Frontal cortex (tissue), 4 donors: ENCODE data around the gene KLK5. TPM values are rescaled to one million over a fixed set of nuclear protein-coding genes. Genes with fewer than 3 reads are reported as not detected.
"Not testable (repeated sequence)": the region's sequence is repeated elsewhere in the genome, so short reads cannot be mapped to it uniquely, and the experiment has no call there.

Experiments
- DNase-seq, 2 donors: peaks; one replicate each; pipeline ENCODE4 v3.0.0; 2012; ENCODE audit warnings: low spot score in 2 of 2
- FAIRE-seq: peaks from 2 replicates; lab custom pipeline; 2012; peaks lifted over from hg19 to GRCh38; lab: Jason Lieb, UNC
- total RNA-seq: library from RNA; depleted of rRNA; stranded (reverse); fragments of >200 nt; gene quantifications from one replicate; pipeline ENCODE4 v1.2.3, GENCODE V29; 2014
- donor health status: control.
- donor health status: control.
- donor health status: control.

Gene KLK5
- total RNA-seq, 1 donor from 2014 or later = not detected

- DNase-seq = no peak
- no peak for FAIRE-seq
Measured at GRCh38 chr19:50972795-50973376, 20.0 kb upstream of the KLK5 start.

- not testable (repeated sequence) for DNase-seq, FAIRE-seq
Measured at GRCh38 chr19:50969810-50970209, 17.0 kb upstream of the KLK5 start.

DNA sequence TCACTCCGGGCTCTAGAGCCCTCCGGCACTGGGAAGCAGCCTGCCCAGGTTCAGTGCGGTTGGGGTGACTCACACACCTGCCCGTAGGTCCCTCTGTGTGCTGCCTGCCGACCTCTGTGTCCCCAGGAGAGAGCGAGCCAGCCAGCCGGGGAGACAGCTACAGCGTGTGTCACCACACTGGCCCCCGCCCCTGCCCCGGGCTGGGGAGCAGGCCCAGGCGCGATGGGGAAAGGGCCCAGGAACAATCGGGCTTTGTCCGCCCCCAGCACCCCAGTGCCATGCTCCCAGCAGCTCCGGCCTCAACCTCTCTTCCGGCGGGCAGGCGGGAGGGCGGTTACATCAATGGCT is 16.5 kb upstream of the KLK5 start, which contains the start of gene KLK6:
Gene KLK6, minus strand, starts transcription at position 179 of the 348 bp plus-strand sequence. CDS start 1,487 bp downstream, outside the sequence.
- FAIRE-seq (no peak), DNase-seq (peak; percentile 62 to 68)

GRCh38 chr19:50968716-50969412 is 16.0 kb upstream of the KLK5 start:
- FAIRE-seq = no peak
- no peak for DNase-seq

DNA sequence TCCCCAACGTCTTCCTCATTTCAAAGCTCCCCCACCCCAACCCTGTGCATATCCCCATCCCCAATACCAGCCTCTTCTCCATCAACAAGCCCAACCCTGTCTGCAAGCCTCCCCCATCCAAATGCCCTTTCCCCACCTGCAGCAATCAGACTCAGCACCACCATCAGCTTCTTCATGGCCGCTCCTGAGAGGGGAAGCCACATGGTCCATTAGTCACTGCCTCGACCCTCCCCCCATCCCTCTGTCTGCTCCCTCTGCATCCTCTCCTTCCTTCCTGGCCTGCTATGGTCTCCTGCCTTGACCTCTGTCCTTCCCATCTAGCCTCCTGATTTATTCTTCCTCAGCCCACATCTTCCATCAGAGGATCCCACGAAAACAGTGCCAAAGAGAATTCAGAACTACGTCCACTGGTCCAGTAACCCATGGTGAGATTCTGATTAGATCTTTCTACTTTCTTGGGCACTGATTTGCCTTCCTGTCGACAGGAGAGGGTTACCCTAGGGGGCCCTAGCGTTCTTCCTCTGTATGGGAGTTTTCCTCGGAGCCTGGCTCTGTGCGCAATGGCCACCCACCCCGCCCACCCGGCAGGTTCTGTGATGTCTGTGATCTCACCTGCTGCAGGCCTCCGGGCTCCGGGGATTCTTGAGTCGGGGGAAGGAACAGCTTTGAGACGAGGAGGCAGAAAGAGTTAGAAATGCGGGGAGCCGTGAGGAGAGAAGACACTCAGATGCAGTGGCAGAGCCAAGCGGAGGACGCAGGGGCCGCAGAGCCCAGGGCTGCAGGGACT is 15.3 kb upstream of the KLK5 start:
- DNase-seq (no peak), FAIRE-seq (no peak)

DNA sequence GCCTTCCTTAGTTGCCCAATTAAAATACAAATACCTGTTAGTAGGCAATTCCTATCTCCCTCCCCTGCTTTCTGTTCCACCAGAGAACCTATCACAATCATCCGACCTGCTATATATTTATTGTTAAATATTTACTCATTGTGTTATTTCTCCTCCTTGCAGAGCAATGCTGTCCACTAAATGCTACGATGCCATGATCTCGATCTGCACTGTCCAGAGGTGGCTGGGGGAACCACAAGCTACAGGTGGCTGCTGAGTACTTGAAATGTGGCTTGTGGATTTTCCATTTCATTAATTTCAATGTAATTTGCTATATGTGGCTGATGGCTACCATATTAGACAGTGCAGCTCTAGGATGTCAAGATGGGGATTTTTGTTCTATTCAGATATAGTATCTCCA is 11.4 kb upstream of the KLK5 start:
- DNase-seq (no peak), FAIRE-seq (no peak)

GRCh38 chr19:50963381-50963780 is 10.5 kb upstream of the KLK5 start:
- no peak for FAIRE-seq
- no peak for DNase-seq

- no peak for FAIRE-seq
- DNase-seq = no peak
Measured at GRCh38 chr19:50962245-50962644, 9.4 kb upstream of the KLK5 start.

GRCh38 chr19:50959731-50960500 is 7.1 kb upstream of the KLK5 start:
- FAIRE-seq (no peak), DNase-seq (no peak)

- no peak for FAIRE-seq
Measured at GRCh38 chr19:50957587-50957986, 4.7 kb upstream of the KLK5 start.

DNA sequence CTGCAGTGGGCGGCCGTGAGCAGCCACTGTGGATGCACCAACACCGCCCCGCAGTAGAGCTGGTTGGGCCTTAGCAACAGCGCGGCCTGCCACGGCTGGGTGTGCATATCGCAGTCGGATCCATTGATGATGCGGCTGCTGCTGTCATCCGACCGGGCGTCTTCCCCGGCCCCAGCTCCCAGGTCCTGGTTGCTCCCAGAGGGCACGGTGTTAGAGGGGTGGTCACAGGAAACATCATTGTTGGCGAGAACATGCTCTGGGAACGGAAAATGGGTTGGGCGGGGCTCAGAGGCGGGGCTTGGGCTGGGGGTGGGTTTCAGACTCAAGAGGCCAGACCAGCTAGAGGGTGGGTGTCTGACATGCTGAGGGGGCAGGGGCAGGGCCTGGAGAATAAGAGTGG is 3.0 kb downstream of the KLK5 start:
- no peak for FAIRE-seq
- DNase-seq = no peak

More at GRCh38 chr19:50957587-50957986, 4.7 kb upstream of the KLK5 start:
- DNase-seq = no peak

GRCh38 chr19:50947123-50947522 is 5.7 kb downstream of the KLK5 start:
- no peak for DNase-seq
- no peak for FAIRE-seq

GRCh38 chr19:50944795-50945194 is 8.0 kb downstream of the KLK5 start:
- no peak for DNase-seq
- FAIRE-seq = no peak

DNA sequence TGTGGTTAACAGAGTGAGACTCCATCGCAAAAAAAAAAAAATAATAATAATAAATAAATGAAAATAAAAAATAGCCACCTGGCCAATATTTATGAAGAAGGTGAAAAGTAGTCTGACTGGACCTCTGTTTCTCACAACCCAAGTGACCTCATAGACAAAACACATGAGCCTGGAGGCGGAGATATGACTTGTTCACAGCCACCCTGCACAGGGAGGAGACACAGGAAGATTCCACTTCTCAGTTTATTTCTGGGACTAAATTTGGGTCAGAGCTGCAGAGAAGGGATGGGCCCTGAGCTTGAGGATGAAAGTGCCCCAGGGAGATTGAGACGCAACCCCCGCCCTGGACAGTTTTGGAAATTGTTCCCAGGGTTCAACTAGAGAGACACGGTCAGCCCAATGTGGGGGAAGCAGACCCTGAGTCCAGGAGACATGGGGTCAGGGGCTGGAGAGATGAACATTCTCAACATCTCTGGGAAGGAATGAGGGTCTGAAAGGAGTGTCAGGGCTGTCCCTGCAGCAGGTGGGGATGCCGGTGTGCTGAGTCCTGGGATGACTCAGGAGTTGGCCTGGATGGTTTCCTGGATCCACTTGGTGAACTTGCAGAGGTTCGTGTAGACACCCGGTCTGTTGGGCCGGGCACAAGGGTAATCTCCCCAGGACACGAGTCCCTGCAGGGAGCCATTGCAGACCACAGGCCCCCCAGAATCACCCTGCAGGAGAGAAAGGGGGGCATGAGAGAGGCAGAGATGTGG is 9.6 kb downstream of the KLK5 start:
- DNase-seq = no peak
- no peak for FAIRE-seq

DNA sequence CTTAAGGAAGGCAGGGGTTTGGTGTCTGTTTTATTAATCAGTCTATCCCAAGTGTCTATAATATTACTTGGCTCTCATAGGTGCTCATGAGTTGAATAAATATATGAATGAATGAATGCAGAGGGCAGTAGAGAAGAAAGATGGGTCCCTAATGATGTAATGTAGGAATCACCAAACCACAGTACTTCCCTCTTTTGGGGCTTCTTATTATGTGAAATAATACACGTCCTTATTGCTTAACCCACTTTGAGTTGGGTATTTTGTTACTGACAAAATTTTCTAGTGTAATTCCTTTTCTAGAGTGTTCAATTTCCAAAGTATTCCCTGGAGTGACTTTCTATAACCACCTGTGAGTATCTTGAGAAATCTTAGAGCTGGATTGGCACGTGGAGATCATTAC is 13.2 kb downstream of the KLK5 start:
- FAIRE-seq = no peak
- DNase-seq = no peak

- no peak for FAIRE-seq
- DNase-seq = no peak
Measured at GRCh38 chr19:50933640-50934039, 19.2 kb downstream of the KLK5 start.

GRCh38 chr19:50932690-50933083 is 20.2 kb downstream of the KLK5 start:
- DNase-seq (no peak), FAIRE-seq (no peak)

- no peak for FAIRE-seq
Measured at GRCh38 chr19:50932018-50932689, 20.7 kb downstream of the KLK5 start.

DNA sequence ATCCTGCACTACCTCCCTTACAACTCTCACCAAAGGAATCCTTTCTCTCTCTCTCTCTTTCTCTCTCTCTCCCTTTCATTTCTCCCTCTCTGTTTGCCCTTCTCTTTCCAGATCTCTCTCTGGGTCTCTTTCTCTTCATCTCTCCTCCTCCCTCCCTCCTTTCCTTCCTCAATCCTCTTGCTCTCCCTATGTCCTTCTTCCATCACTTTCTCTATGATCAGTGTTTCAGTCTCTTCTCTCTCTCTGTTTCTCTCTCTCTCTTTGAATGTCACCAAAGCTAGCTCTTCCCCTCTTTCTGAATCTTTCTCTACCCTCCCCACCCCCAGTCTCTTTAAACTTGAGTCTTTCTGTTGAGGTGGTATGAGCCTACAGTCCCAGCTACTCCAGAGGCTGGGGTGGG is 21.8 kb downstream of the KLK5 start:
- DNase-seq (no peak), FAIRE-seq (no peak)

More at GRCh38 chr19:50932018-50932689, 20.7 kb downstream of the KLK5 start:
- DNase-seq = no peak
